Smooth muscle cell (in vitro differentiated cells): ENCODE data around the gene GNPAT. TPM values are rescaled to one million over a fixed set of nuclear protein-coding genes. Genes with fewer than 3 reads are reported as not detected.

Experiments
- DNase-seq: peaks from one replicate; lab custom pipeline; 2025; ENCODE audit not compliant: unreplicated experiment; lab: John Stamatoyannopoulos, UW
- H2AFZ ChIP-seq: fragments of 200-600 bp; sonication (generic); 2 replicates; pipeline ENCODE4 v1.6.0; 2016; ENCODE audit warnings: antibody characterized with exemption, low read depth, mild to moderate bottlenecking
- H3F3A ChIP-seq: fragments of 200-600 bp; sonication (generic); 2 replicates; pipeline ENCODE4 v1.6.0; 2017; ENCODE audit warnings: antibody characterized with exemption, low read depth
- H3K27ac ChIP-seq: fragments of 200-600 bp; sonication (generic); 2 replicates; pipeline ENCODE4 v1.5.1; 2016; ENCODE audit warnings: low read depth, mild to moderate bottlenecking
- H3K27me3 ChIP-seq: fragments of 200-600 bp; sonication (generic); 2 replicates; pipeline ENCODE4 v1.6.1; 2016; ENCODE audit warnings: low read depth, mild to moderate bottlenecking
- H3K36me3 ChIP-seq: fragments of 200-600 bp; sonication (generic); 2 replicates; pipeline ENCODE4 v1.5.1; 2016; ENCODE audit warnings: low read depth
- H3K4me1 ChIP-seq: fragments of 200-600 bp; sonication (generic); 2 replicates; pipeline ENCODE4 v1.5.1; 2016; ENCODE audit warnings: low read depth
- H3K4me2 ChIP-seq: fragments of 200-600 bp; sonication (generic); 2 replicates; pipeline ENCODE4 v1.6.0; 2016; ENCODE audit warnings: mild to moderate bottlenecking
- H3K4me3 ChIP-seq: fragments of 200-600 bp; sonication (generic); 2 replicates; pipeline ENCODE4 v1.5.1; 2016; ENCODE audit warnings: mild to moderate bottlenecking
- H3K79me2 ChIP-seq: fragments of 200-600 bp; sonication (generic); 2 replicates; pipeline ENCODE4 v1.6.0; 2016; ENCODE audit warnings: low read depth, mild to moderate bottlenecking
- H3K9ac ChIP-seq: fragments of 200-600 bp; sonication (generic); 2 replicates; pipeline ENCODE4 v1.6.0; 2016; ENCODE audit warnings: low read depth
- H3K9me3 ChIP-seq: fragments of 200-600 bp; sonication (generic); replicated peaks from 2 replicates; pipeline ENCODE4 v1.5.1; 2016; ENCODE audit warnings: low read depth
- H4K20me1 ChIP-seq: fragments of 200-600 bp; sonication (generic); 2 replicates; pipeline ENCODE4 v1.6.0; 2016; ENCODE audit warnings: low read depth
- CTCF ChIP-seq: fragments of 200-600 bp; sonication (generic); IDR thresholded peaks from 2 replicates; pipeline ENCODE4 v1.5.1; 2017; ENCODE audit warnings: borderline replicate concordance, mild to moderate bottlenecking, antibody characterized with exemption; ENCODE audit not compliant: insufficient read depth, poor library complexity, severe bottlenecking
- WGBS: methylation state at CpG from one replicate; pipeline ENCODE4 v1.1.7; 2016; ENCODE audit warnings: low lambda C conversion rate; 5-methylcytosine and 5-hydroxymethylcytosine counted together
- polyA plus RNA-seq: library from polyadenylated mRNA; unstranded; fragments of >200 nt; fragmentation: Nextera tagmentation; extraction: Ambion mirVana; gene quantifications from 2 replicates; pipeline ENCODE4 v1.2.1, GENCODE V29; 2016
- total RNA-seq: library from RNA; depleted of rRNA; stranded (reverse); fragments of >200 nt; gene quantifications from 2 replicates; pipeline ENCODE4 v1.2.3, GENCODE V29; 2014

The GNPAT gene
- total and polyA plus RNA-seq, 2 experiments from 2014 or later = 43.9 to 45.8 TPM

- Histone ChIP-seq H3K36me3 (peaks cover 18% of the 10 kb centered on the region), H3K4me1 (no peaks in the 10 kb centered on the region), H3K27me3 (no peaks in the 10 kb centered on the region), H3K79me2 (no peaks in the 10 kb centered on the region), H3K9ac (no peak overlapping the region), H4K20me1 (no peaks in the 10 kb centered on the region), H3K9me3 (no peaks in the 10 kb centered on the region), H2AFZ (no peak overlapping the region), H3F3A (no peaks in the 10 kb centered on the region), H3K4me2 (no peak overlapping the region), H3K4me3 (no peak overlapping the region), H3K27ac (peak overlapping the region; percentile 19)
- no peak for DNase-seq
- no peak for TF ChIP-seq CTCF
- WGBS = 67% methylated on average over 2 of the region's 2 CpGs
Observed at GRCh38 chr1:231272880-231273279, 31.9 kb downstream of the GNPAT start.

- no peaks in the 10 kb centered on the region for H3K9me3 ChIP-seq
- no peaks in the 10 kb centered on the region for H3K27me3 ChIP-seq
- no peak for DNase-seq
- 85% methylated on average over 8 of the region's 8 CpGs for WGBS
- H3K4me1 ChIP-seq = no peaks in the 10 kb centered on the region
- no peak for TF ChIP-seq CTCF
- H3F3A ChIP-seq = no peaks in the 10 kb centered on the region
- H3K27ac ChIP-seq = peak overlapping the region; percentile 14
- peaks cover 13% of the 10 kb centered on the region for H3K36me3 ChIP-seq
- H3K4me3 ChIP-seq = no peak overlapping the region
- H3K4me2 ChIP-seq = no peak overlapping the region
- H2AFZ ChIP-seq = no peak overlapping the region
- H3K79me2 ChIP-seq = no peaks in the 10 kb centered on the region
- no peak overlapping the region for H3K9ac ChIP-seq
- no peaks in the 10 kb centered on the region for H4K20me1 ChIP-seq
Observed at GRCh38 chr1:231274119-231274825, 33.3 kb downstream of the GNPAT start.

- Histone ChIP-seq H2AFZ (no peak overlapping the region), H3K27ac (no peak overlapping the region), H3K9ac (no peak overlapping the region), H3K4me1 (no peaks in the 10 kb centered on the region), H3K79me2 (no peaks in the 10 kb centered on the region), H3K27me3 (no peaks in the 10 kb centered on the region), H3K4me2 (no peak overlapping the region), H3K9me3 (no peaks in the 10 kb centered on the region), H3F3A (no peaks in the 10 kb centered on the region), H3K36me3 (peaks cover 5% of the 10 kb centered on the region), H4K20me1 (no peaks in the 10 kb centered on the region), H3K4me3 (no peak overlapping the region)
- no peak for TF ChIP-seq CTCF
- no peak for DNase-seq
- 95% methylated on average over 9 of the region's 9 CpGs for WGBS
Observed at GRCh38 chr1:231278100-231278790, 37.2 kb downstream of the GNPAT start.
